ENCODE results near the gene PSG6.
"Not testable (repeated sequence)": the region's sequence is repeated elsewhere in the genome, so short reads cannot be mapped to it uniquely, and the experiment has no call there.

The PSG6 gene

GRCh38 chr19:42917634-42918033 lies at the start of gene PSG6:
TSS of gene PSG6 (minus strand) at chr19:42917894. CDS start at chr19:42917792, 102 bp downstream.
- DNase-seq: not testable (repeated sequence)

- DNase-seq: no peak
These were observed 47.5 kb upstream of the PSG6 start for GRCh38 chr19:42965176-42965575.

GRCh38 chr19:42961119-42961518 lies 43.4 kb upstream of the PSG6 start:
- DNase-seq: no peak

- not testable (repeated sequence) for DNase-seq
These were observed 34.4 kb upstream of the PSG6 start for GRCh38 chr19:42952126-42952525.

GRCh38 chr19:42951476-42951875 lies 33.8 kb upstream of the PSG6 start:
- DNase-seq: not testable (repeated sequence)

GRCh38 chr19:42942187-42942789 lies 24.6 kb upstream of the PSG6 start:
- DNase-seq: no peak

- DNase-seq: not testable (repeated sequence)
These were observed 19.4 kb upstream of the PSG6 start, which contains the start of gene PSG7 for GRCh38 chr19:42937107-42937506. TSS of gene PSG7 (minus strand) at chr19:42937207. CDS start at chr19:42937076, 131 bp downstream.

GRCh38 chr19:42934726-42935125 lies 17.0 kb upstream of the PSG6 start:
- DNase-seq: not testable (repeated sequence)

GRCh38 chr19:42934183-42934582 lies 16.5 kb upstream of the PSG6 start:
- DNase-seq: not testable (repeated sequence)

- not testable (repeated sequence) for DNase-seq
These were observed 15.7 kb upstream of the PSG6 start for GRCh38 chr19:42933412-42933811.

GRCh38 chr19:42932485-42933101 lies 14.9 kb upstream of the PSG6 start:
- not testable (repeated sequence) for DNase-seq

GRCh38 chr19:42930214-42930613 lies 12.5 kb upstream of the PSG6 start:
- DNase-seq: not testable (repeated sequence)

GRCh38 chr19:42928896-42929295 lies 11.2 kb upstream of the PSG6 start:
- DNase-seq: no peak

- DNase-seq: no peak
These were observed 9.1 kb upstream of the PSG6 start for GRCh38 chr19:42926781-42927180.

GRCh38 chr19:42923106-42923505 lies 5.4 kb upstream of the PSG6 start:
- not testable (repeated sequence) for DNase-seq

GRCh38 chr19:42920971-42921370 lies 3.3 kb upstream of the PSG6 start:
- DNase-seq: not testable (repeated sequence)

GRCh38 chr19:42919757-42920079 lies 2.0 kb upstream of the PSG6 start:
- DNase-seq: no peak

- not testable (repeated sequence) for DNase-seq
These were observed 1.5 kb upstream of the PSG6 start for GRCh38 chr19:42919070-42919756.

GRCh38 chr19:42918377-42919069 lies 829 bp upstream of the PSG6 start:
- not testable (repeated sequence) for DNase-seq

- DNase-seq: not testable (repeated sequence)
These were observed 763 bp downstream of the PSG6 start for GRCh38 chr19:42916931-42917330.

GRCh38 chr19:42913516-42913915 lies 4.2 kb downstream of the PSG6 start:
- not testable (repeated sequence) for DNase-seq

- DNase-seq: not testable (repeated sequence)
These were observed 4.8 kb downstream of the PSG6 start for GRCh38 chr19:42912941-42913340.

- DNase-seq: not testable (repeated sequence)
These were observed 6.0 kb downstream of the PSG6 start for GRCh38 chr19:42911731-42912130.
